ENCODE data around the gene DCP1B.

Gene DCP1B

GRCh38 chr12:2017546-2018337 is 13.5 kb upstream of the DCP1B start:
- no peak for DNase-seq

- no peak for DNase-seq
Measured at GRCh38 chr12:2016862-2017545, 12.7 kb upstream of the DCP1B start.

- DNase-seq, result no peak
Measured at GRCh38 chr12:2014231-2014630, 10.0 kb upstream of the DCP1B start.

GRCh38 chr12:2013527-2014223 is 9.4 kb upstream of the DCP1B start:
- DNase-seq, result no peak

GRCh38 chr12:2013086-2013485 is 8.8 kb upstream of the DCP1B start:
- no peak for DNase-seq

GRCh38 chr12:2011643-2012607 is 7.7 kb upstream of the DCP1B start:
- DNase-seq, result no peak

GRCh38 chr12:2009623-2010022 is 5.4 kb upstream of the DCP1B start:
- no peak for DNase-seq

- DNase-seq, result no peak
Measured at GRCh38 chr12:2008677-2009076, 4.4 kb upstream of the DCP1B start.

- peak; percentile 55 for DNase-seq
Measured at GRCh38 chr12:2003676-2004112, 563 bp downstream of the DCP1B start.

- DNase-seq, result no peak
Measured at GRCh38 chr12:1995205-1995896, 8.9 kb downstream of the DCP1B start.

GRCh38 chr12:1994429-1995143 is 9.7 kb downstream of the DCP1B start:
- no peak for DNase-seq

- DNase-seq, result no peak
Measured at GRCh38 chr12:1993871-1994371, 10.3 kb downstream of the DCP1B start.

- peak; percentile 40 for DNase-seq
Measured at GRCh38 chr12:1993341-1993740, 10.9 kb downstream of the DCP1B start.

GRCh38 chr12:1992732-1993131 is 11.5 kb downstream of the DCP1B start:
- DNase-seq, result no peak

- DNase-seq, result no peak
Measured at GRCh38 chr12:1989111-1989510, 15.1 kb downstream of the DCP1B start.

- no peak for DNase-seq
Measured at GRCh38 chr12:1984759-1985158, 19.5 kb downstream of the DCP1B start.

- DNase-seq, result no peak
Measured at GRCh38 chr12:1980282-1980681, 24.0 kb downstream of the DCP1B start.

GRCh38 chr12:1978078-1978862 is 26.0 kb downstream of the DCP1B start:
- no peak for DNase-seq

- DNase-seq, result no peak
Measured at GRCh38 chr12:1977588-1977987, 26.7 kb downstream of the DCP1B start.

- no peak for DNase-seq
Measured at GRCh38 chr12:1977109-1977508, 27.1 kb downstream of the DCP1B start.

Data from kidney glomerular epithelial cell (primary cell).